Keratinocyte (primary cell): ENCODE data around the gene MSI2. TPM values are rescaled to one million over a fixed set of nuclear protein-coding genes. Genes with fewer than 3 reads are reported as not detected.

ENCODE experiments used
- DNase-seq: peaks from one replicate; pipeline ENCODE4 v3.0.0-alpha.2; 2011; ENCODE audit warnings: low read depth, missing footprints, low spot score
- FAIRE-seq: peaks from 2 replicates; lab custom pipeline; 2011; peaks lifted over from hg19 to GRCh38; lab: Jason Lieb, UNC
- H2AFZ ChIP-seq: 2 replicates; pipeline ENCODE4 v1.6.0; 2012; ENCODE audit warnings: low read length, control low read depth, inconsistent platforms; ENCODE audit not compliant: control insufficient read depth
- H3K27ac ChIP-seq: 2 replicates; pipeline ENCODE4 v1.5.1; 2011; ENCODE audit warnings: low read length; ENCODE audit not compliant: control insufficient read depth, insufficient read depth
- H3K27me3 ChIP-seq: 3 replicates; pipeline ENCODE4 v1.6.0; 2011; ENCODE audit warnings: low read length; ENCODE audit not compliant: control insufficient read depth, insufficient read depth; ENCODE audit errors: extremely low read depth
- H3K36me3 ChIP-seq, 2 experiments: 2 replicates in 1 of 2; 3 replicates in 1 of 2; pipeline ENCODE4 v1.5.1; 2011; ENCODE audit warnings: low read length in 2 of 2, mild to moderate bottlenecking in 1 of 2; ENCODE audit not compliant: control insufficient read depth in 2 of 2, insufficient read depth in 2 of 2; ENCODE audit errors: extremely low read depth in 1 of 2
- H3K4me1 ChIP-seq: 3 replicates; pipeline ENCODE4 v1.5.1; 2011; ENCODE audit warnings: low read length; ENCODE audit not compliant: control insufficient read depth, insufficient read depth; ENCODE audit errors: extremely low read depth
- H3K4me2 ChIP-seq: 3 replicates; pipeline ENCODE4 v1.6.0; 2011; ENCODE audit warnings: low read depth, low read length; ENCODE audit not compliant: control insufficient read depth, insufficient read depth; ENCODE audit errors: extremely low read depth
- H3K4me3 ChIP-seq, 3 experiments: fragments of 200-600 bp in 1 of 3; sonication (generic) in 1 of 3; 2 replicates in 2 of 3; 3 replicates in 1 of 3; pipeline ENCODE4 v1.5.1; 2011 to 2016; ENCODE audit warnings: low read length in 3 of 3, mild to moderate bottlenecking in 3 of 3, control low read depth in 2 of 3, inconsistent platforms in 1 of 3, low read depth in 1 of 3, mixed read lengths in 1 of 3, mixed run types in 1 of 3, moderate library complexity in 1 of 3; ENCODE audit not compliant: control insufficient read depth in 2 of 3, insufficient read depth in 2 of 3; ENCODE audit errors: extremely low read depth in 1 of 3
- H3K79me2 ChIP-seq: 2 replicates; pipeline ENCODE4 v1.6.0; 2012; ENCODE audit warnings: low read length; ENCODE audit not compliant: control insufficient read depth, insufficient read depth
- H3K9ac ChIP-seq: 3 replicates; pipeline ENCODE4 v1.6.0; 2011; ENCODE audit warnings: low read length; ENCODE audit not compliant: control insufficient read depth, insufficient read depth; ENCODE audit errors: extremely low read depth
- H3K9me1 ChIP-seq: 3 replicates; pipeline ENCODE4 v1.6.0; 2011; ENCODE audit warnings: low read length; ENCODE audit not compliant: control insufficient read depth, insufficient read depth; ENCODE audit errors: extremely low read depth
- H3K9me3 ChIP-seq: 2 replicates; pipeline ENCODE4 v1.5.1; 2012; ENCODE audit warnings: low read depth, low read length; ENCODE audit not compliant: control insufficient read depth
- H4K20me1 ChIP-seq: 3 replicates; pipeline ENCODE4 v1.6.0; 2011; ENCODE audit warnings: low read length; ENCODE audit not compliant: control insufficient read depth, insufficient read depth; ENCODE audit errors: extremely low read depth
- EZH2 ChIP-seq: IDR thresholded peaks from one replicate; pipeline ENCODE4 v1.6.1; 2012; ENCODE audit warnings: inconsistent platforms, mild to moderate bottlenecking, low read length, moderate library complexity
- dilution Hi-C: fragments of 300-500 bp; cut with MboI; formaldehyde crosslinking; loops from one replicate; pipeline ENCODE4 v1.7.0; 2020; ENCODE audit warnings: low sequenced_read_pairs; ENCODE audit not compliant: extremely low pct_ligation_motif_present
- polyA plus RNA-seq, 5 experiments: library from polyadenylated mRNA; depleted of rRNA in 3 of 5; stranded (reverse) in 3 of 5; stranded (forward) in 1 of 5; unstranded in 1 of 5; fragments of >200 nt; gene quantifications; 1 replicate in 1 of 5; 2 replicates in 3 of 5; 3 replicates in 1 of 5; pipeline versions ENCODE4 v1.2.1 to v1.2.3, GENCODE V29; 2011 to 2012; ENCODE audit warnings: missing spikeins in 2 of 5, low read depth in 1 of 5, low replicate concordance in 1 of 5
- TF ChIP-seq, protein P1 (sequence below), 3 experiments: IDR thresholded peaks in 1 of 3; conservative IDR thresholded peaks in 1 of 3; optimal IDR thresholded peaks in 1 of 3; 2 replicates in 2 of 3; 3 replicates in 1 of 3; pipeline versions ENCODE3 to v1.5.1; 2011; ENCODE audit warnings: low read length in 3 of 3, mild to moderate bottlenecking in 3 of 3, moderate library complexity in 2 of 3, control low read depth in 1 of 3, inconsistent platforms in 1 of 3; ENCODE audit not compliant: insufficient read depth in 2 of 3; ENCODE audit errors: extremely low read depth in 1 of 3

The MSI2 gene
- polyA plus RNA-seq, 1 donor (not counting 4 experiments of a cell fraction or from before 2014, with no cell fraction given) = 22.3 TPM

DNA sequence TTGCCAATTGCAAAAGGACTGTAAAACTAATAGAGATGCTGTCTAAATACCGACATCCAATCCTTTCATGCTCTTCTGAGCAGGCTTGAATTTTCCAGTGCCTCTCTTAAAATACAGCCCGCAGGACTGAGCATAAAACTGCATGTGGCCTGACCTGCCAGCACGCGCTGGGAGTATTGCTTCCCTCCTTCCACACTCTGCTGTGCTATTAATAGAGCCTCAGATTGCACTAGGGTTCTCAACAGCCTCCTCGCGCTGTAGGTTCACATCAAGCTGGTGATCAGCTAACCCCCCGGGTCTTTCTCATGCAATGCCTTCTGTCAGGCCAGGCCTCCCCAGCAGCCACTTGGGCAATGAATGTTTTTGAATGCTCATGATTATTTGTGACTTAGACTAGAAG, 14.2 kb upstream of the MSI2 start:
- H3K4me2 ChIP-seq = no peak overlapping the region
- H4K20me1 ChIP-seq = no peaks in the 10 kb centered on the region
- H3K79me2 ChIP-seq = no peaks in the 10 kb centered on the region
- H2AFZ ChIP-seq = no peak overlapping the region
- H3K9me3 ChIP-seq = no peaks in the 10 kb centered on the region
- H3K36me3 ChIP-seq = no peaks in the 10 kb centered on the region
- FAIRE-seq (no peak), DNase-seq (no peak)
- H3K27ac ChIP-seq = no peak overlapping the region
- H3K27me3 ChIP-seq = peaks cover 8% of the 10 kb centered on the region
- H3K4me1 ChIP-seq = peaks cover under 1% of the 10 kb centered on the region
- no peaks in the 10 kb centered on the region for H3K9me1 ChIP-seq
- TF ChIP-seq, protein P1, sequence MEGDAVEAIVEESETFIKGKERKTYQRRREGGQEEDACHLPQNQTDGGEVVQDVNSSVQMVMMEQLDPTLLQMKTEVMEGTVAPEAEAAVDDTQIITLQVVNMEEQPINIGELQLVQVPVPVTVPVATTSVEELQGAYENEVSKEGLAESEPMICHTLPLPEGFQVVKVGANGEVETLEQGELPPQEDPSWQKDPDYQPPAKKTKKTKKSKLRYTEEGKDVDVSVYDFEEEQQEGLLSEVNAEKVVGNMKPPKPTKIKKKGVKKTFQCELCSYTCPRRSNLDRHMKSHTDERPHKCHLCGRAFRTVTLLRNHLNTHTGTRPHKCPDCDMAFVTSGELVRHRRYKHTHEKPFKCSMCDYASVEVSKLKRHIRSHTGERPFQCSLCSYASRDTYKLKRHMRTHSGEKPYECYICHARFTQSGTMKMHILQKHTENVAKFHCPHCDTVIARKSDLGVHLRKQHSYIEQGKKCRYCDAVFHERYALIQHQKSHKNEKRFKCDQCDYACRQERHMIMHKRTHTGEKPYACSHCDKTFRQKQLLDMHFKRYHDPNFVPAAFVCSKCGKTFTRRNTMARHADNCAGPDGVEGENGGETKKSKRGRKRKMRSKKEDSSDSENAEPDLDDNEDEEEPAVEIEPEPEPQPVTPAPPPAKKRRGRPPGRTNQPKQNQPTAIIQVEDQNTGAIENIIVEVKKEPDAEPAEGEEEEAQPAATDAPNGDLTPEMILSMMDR (optimal IDR thresholded peaks at IDR 0.05 in 1 of 3, IDR thresholded peaks at IDR 0.05 in 1 of 3, conservative IDR thresholded peaks at IDR 0.05 in 1 of 3; ENCODE audit: extremely low read depth in 1 of 3, insufficient read depth in 2 of 3, low read length in 3 of 3) = no peak
- TF ChIP-seq EZH2 = no peak
- H3K9ac ChIP-seq = no peak overlapping the region
- no peak overlapping the region for H3K4me3 ChIP-seq
- dilution Hi-C loops = no loop called here

DNA sequence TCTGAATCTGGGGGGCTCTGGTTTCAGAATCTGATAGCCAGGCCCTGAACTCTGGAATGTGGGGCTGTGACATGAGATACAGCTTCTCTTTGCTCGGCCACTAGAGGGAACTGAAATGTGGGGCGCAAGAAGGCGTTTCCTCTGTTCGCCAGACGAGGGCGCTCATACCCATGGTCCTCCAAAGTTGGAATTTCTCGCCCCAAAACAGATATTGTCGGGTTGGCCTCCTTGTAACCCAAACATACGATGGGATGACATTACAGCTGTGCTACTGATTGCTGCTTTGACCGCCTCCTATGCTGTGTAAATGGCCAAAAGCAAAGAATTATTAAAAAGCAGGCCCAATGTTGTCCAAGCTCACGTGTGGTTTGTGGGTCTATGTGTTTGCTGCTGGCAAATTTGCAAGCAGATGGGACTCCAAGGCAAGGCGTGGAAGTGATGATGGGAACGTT, 13.1 kb upstream of the MSI2 start:
- Histone ChIP-seq H3K4me1 (no peaks in the 10 kb centered on the region), H3K27me3 (peaks cover 8% of the 10 kb centered on the region), H3K9ac (no peak overlapping the region), H3K4me2 (no peak overlapping the region), H3K36me3 (no peaks in the 10 kb centered on the region), H3K79me2 (no peaks in the 10 kb centered on the region), H2AFZ (no peak overlapping the region), H3K4me3 (no peak overlapping the region), H3K9me1 (no peaks in the 10 kb centered on the region), H3K27ac (no peak overlapping the region), H3K9me3 (no peaks in the 10 kb centered on the region), H4K20me1 (no peaks in the 10 kb centered on the region)
- TF ChIP-seq, protein P1 (optimal IDR thresholded peaks at IDR 0.05 in 1 of 3, IDR thresholded peaks at IDR 0.05 in 1 of 3, conservative IDR thresholded peaks at IDR 0.05 in 1 of 3; ENCODE audit: extremely low read depth in 1 of 3, insufficient read depth in 2 of 3, low read length in 3 of 3) = peak; percentile 100
- no peak for TF ChIP-seq EZH2
- DNase-seq (no peak), FAIRE-seq (peak; percentile 82)
- dilution Hi-C loops = no loop called here
